ENCODE results near the gene ZSCAN5B. TPM values are rescaled to one million over a fixed set of nuclear protein-coding genes. Genes with fewer than 3 reads are reported as not detected.

The ZSCAN5B gene
- total RNA-seq, 1 experiment from 2014 or later, result not detected

DNA sequence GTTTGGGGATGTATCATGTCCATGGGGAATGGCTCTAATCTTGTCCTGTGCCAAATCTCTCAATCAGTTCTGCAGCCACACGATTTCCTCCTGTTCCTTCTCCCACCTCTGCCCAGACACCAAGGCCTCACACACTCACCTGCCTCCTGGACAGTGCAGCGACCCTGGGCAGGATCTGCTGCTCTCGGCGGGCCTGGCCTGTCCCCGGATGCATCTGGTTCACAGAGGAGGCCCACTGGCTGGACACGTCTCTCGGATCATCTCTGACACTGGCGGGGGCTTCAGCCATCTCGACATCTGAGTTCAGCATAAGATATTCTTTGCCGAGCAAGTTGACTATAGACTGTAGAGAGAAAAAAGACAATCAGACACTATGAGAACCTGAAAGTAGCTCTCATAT, 5.9 kb downstream of the ZSCAN5B start:
- H2BK15ac ChIP-seq (ENCODE audit: low read depth, low read length), result no peak overlapping the region
- no peaks in the 10 kb centered on the region for H3K79me2 ChIP-seq (ENCODE audit: insufficient read depth, low read length)
- H3K23ac ChIP-seq (ENCODE audit: insufficient read length, low read depth, low read length), result no peak overlapping the region
- no peak overlapping the region for H2BK5ac ChIP-seq (ENCODE audit: insufficient read length, low read length)
- no peak overlapping the region for H3K9ac ChIP-seq (ENCODE audit: extremely low read depth, insufficient read length, low read length)
- H2BK120ac ChIP-seq (ENCODE audit: low read depth, low read length, poor library complexity, severe bottlenecking), result no peak overlapping the region
- H3K14ac ChIP-seq (ENCODE audit: insufficient read depth, low read length), result no peak overlapping the region
- no peak for DNase-seq
- no peaks in the 10 kb centered on the region for H3K36me3 Mint-ChIP-seq (ENCODE audit: insufficient read depth in 1 of 3, low read depth in 3 of 3)
- H3K27ac ChIP-seq (ENCODE audit: insufficient read length, low read depth, low read length), result no peak overlapping the region
- H2AK5ac ChIP-seq (ENCODE audit: insufficient read length, low read length), result no peak overlapping the region
- H2BK12ac ChIP-seq (ENCODE audit: insufficient read length, low read depth, low read length), result no peak overlapping the region
- no peak overlapping the region for H4K8ac ChIP-seq (replicated peaks; ENCODE audit: insufficient read length, low read depth, low read length)
- no peak overlapping the region for H3T11ph ChIP-seq (ENCODE audit: low read length)
- H3K4me2 ChIP-seq (ENCODE audit: insufficient read depth, insufficient read length, low read length), result no peak overlapping the region
- no peaks in the 10 kb centered on the region for H3K4me1 ChIP-seq (ENCODE audit: insufficient read depth, low read length)
- no CpG with 5 or more reads among the region's 10 CpGs for WGBS (ENCODE audit: extremely low coverage, insufficient read length, low lambda C conversion rate)
- no peak overlapping the region for H3K56ac ChIP-seq (ENCODE audit: insufficient read length, low read depth, low read length)
- H3K4me3 Mint-ChIP-seq, result no peak overlapping the region
- no peaks in the 10 kb centered on the region for H3K27me3 ChIP-seq (ENCODE audit: insufficient read depth, low read length)
- no peak overlapping the region for H4K5ac ChIP-seq (ENCODE audit: insufficient read length, low read depth, low read length)
- H3K23me2 ChIP-seq (ENCODE audit: insufficient read length, low read depth, low read length, poor library complexity, severe bottlenecking), result no peaks in the 10 kb centered on the region
- peaks cover 0 to 43% of the 10 kb centered on the region in 2 experiments; a peak in 2 of 5 replicates for H3K9me3 Mint-ChIP-seq
- H3K27me3 Mint-ChIP-seq (ENCODE audit: low read depth), result peaks cover 12% of the 10 kb centered on the region
- H2AFZ ChIP-seq (ENCODE audit: low read length), result no peak overlapping the region
- H3K18ac ChIP-seq (ENCODE audit: insufficient read length, low read depth, low read length), result no peak overlapping the region
- no peak overlapping the region for H3K4ac ChIP-seq (ENCODE audit: low read depth, low read length)
- TF ChIP-seq, protein P1, sequence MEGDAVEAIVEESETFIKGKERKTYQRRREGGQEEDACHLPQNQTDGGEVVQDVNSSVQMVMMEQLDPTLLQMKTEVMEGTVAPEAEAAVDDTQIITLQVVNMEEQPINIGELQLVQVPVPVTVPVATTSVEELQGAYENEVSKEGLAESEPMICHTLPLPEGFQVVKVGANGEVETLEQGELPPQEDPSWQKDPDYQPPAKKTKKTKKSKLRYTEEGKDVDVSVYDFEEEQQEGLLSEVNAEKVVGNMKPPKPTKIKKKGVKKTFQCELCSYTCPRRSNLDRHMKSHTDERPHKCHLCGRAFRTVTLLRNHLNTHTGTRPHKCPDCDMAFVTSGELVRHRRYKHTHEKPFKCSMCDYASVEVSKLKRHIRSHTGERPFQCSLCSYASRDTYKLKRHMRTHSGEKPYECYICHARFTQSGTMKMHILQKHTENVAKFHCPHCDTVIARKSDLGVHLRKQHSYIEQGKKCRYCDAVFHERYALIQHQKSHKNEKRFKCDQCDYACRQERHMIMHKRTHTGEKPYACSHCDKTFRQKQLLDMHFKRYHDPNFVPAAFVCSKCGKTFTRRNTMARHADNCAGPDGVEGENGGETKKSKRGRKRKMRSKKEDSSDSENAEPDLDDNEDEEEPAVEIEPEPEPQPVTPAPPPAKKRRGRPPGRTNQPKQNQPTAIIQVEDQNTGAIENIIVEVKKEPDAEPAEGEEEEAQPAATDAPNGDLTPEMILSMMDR (conservative IDR thresholded peaks at IDR 0.05), result no peak
- no peaks in the 10 kb centered on the region for H3K9me3 ChIP-seq (ENCODE audit: control insufficient read depth, low read depth, low read length)
- H4K91ac ChIP-seq (ENCODE audit: insufficient read length, low read depth, low read length), result no peak overlapping the region
- H3K79me1 ChIP-seq (ENCODE audit: insufficient read depth, low read depth, low read length, poor library complexity, severe bottlenecking), result no peaks in the 10 kb centered on the region
- H4K20me1 ChIP-seq (ENCODE audit: control insufficient read depth, insufficient read depth, insufficient read length), result no peaks in the 10 kb centered on the region
- H2BK20ac ChIP-seq (ENCODE audit: low read depth, low read length, poor library complexity, severe bottlenecking), result no peak overlapping the region
- H3K27ac Mint-ChIP-seq, result no peak overlapping the region
- H3K4me1 Mint-ChIP-seq, result no peaks in the 10 kb centered on the region

Data from H9 (cell line).